Loucy (cell line): ENCODE results near the gene TMTC4.

ENCODE experiments used
- CTCF ChIP-seq: fragments of 200-600 bp; sonication (generic); conservative IDR thresholded peaks from 2 replicates; pipeline ENCODE4 v1.5.1; 2014; ENCODE audit warnings: mild to moderate bottlenecking, antibody characterized with exemption, low read length
- EZH2phosphoT487 ChIP-seq: fragments of 200-600 bp; IDR thresholded peaks from 2 replicates; pipeline ENCODE4 v1.6.1; 2018; ENCODE audit warnings: antibody characterized with exemption, mild to moderate bottlenecking, moderate library complexity, borderline replicate concordance

- no peak for TF ChIP-seq CTCF
- TF ChIP-seq EZH2phosphoT487, result no peak
These were observed 47.9 kb upstream of the TMTC4 start for GRCh38 chr13:100722517-100722916.
